Right lung (tissue), 5 donors: ENCODE results near the gene LMAN2. TPM values are rescaled to one million over a fixed set of nuclear protein-coding genes. Genes with fewer than 3 reads are reported as not detected.
"Not testable (repeated sequence)": the region's sequence is repeated elsewhere in the genome, so short reads cannot be mapped to it uniquely, and the experiment has no call there.

ENCODE experiments used
- DNase-seq, 2 donors: peaks; one replicate each; pipeline ENCODE4 v3.0.0-alpha.2; 2013
- polyA plus RNA-seq, 5 donors: library from polyadenylated mRNA; unstranded; fragments of 120-200 nt; gene quantifications; one replicate each; pipeline versions ENCODE4 v1.2.1 to v1.2.3, GENCODE V29; 2013; ENCODE audit warnings: inconsistent platforms in 1 of 5, low replicate concordance in 1 of 5; ENCODE audit not compliant: insufficient read length in 5 of 5, insufficient read depth in 1 of 5

Gene LMAN2
- polyA plus RNA-seq, 5 donors, result 85.2 to 137 (median 105) TPM

DNA sequence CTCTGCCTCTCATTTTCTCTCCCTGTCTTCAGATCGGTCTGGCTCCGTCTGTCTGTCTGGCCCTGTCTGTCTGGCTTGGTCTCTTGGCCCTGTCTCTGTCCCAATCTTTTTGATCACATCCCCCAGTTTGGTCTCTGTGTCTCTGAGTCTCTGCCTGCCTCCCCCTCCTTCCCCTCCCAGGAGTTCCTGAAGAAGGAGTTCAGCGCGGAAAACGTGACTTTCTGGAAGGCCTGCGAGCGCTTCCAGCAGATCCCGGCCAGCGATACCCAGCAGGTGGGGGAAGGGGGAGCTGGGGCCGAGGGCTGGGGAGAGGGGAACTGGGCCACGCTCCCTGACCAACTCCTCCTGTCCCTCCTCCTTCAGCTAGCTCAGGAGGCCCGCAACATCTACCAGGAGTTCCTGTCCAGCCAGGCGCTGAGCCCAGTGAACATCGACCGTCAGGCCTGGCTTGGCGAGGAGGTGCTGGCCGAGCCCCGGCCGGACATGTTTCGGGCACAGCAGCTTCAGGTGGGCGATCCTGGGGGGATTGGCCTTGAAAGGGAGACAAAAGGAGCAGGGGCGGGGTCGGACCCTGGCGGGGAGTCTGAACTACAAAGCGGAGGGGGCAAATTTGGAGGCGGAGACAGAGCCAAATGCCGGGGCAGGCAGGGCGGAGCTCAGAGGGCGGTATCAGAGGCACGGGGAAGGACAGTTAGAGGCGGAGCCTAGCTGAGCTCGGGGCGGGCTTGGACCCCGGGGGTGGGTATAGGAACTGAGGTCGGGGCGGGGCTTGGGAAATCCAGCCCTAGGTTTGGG, 15.3 kb upstream of the LMAN2 start:
- peak; percentile 84 to 87 for DNase-seq

DNA sequence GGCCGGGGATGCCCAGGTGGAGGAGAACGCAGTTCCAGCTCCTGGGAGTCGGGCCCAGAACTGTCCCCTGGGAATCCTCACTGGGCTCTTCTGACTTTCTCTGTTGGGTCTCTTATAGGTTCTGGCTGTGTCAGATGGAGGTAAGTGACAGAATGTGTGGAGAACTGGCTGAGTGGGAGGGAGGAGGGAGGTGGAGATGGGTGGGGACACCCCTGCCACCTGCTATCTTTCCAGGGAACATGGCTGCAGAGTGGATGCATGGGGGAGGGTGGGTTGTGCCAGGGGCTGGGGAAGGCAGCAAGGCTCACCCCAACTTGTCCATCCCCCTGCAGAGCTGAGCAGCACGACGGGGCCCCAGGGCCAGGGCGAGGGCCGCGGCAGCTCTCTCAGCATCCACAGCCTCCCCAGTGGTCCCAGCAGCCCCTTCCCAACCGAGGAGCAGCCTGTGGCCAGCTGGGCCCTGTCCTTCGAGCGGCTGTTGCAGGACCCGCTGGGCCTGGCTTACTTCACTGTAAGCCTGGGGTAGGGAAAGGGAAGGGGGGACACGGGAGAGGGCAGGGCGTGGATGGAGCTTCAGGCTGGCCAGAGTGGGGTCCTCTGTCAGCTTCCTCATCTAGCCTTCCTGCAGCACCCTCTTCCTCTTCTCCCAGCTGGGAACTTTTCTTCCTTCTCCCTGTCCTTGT, 14.5 kb upstream of the LMAN2 start:
- DNase-seq, result no peak

DNA sequence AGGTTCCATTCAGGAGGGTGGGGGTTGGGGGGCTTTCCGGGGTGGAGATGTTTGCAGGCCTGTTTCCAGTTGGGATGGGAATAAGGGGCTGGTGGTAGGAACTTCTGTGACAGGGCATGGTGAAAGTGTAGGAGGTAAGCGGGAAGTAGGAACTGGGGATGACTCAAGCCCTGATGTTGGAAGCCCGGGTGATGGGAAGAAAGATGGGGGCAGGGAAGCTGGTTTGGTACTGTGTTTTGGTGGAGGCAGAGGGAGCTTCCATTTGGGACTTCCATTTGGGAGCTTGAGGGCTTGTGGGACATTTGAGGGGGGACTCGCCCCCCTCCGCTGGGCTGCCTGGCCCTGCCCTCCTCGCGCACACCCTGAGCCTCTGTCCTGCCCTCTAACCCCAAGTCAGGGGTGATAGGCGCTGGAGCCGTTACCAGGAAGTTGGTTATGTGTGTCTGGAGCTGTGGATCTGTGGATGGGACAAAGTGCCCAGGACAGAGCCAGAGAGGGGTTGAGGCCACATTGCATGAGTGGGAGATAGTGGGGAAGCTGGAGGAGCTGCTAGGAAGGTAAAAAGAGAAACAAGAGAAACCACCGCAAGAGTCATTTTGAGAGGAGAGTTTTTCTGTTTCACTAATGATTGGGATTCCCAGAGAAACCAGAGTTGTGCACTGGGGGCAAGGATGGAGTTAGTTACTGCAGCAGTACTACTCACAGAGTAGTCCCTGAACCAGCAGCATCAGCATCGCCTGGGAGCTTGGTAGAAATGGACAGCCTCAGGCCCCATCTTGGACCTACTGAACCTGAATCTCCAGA, 12.9 kb upstream of the LMAN2 start:
- DNase-seq, result no peak

DNA sequence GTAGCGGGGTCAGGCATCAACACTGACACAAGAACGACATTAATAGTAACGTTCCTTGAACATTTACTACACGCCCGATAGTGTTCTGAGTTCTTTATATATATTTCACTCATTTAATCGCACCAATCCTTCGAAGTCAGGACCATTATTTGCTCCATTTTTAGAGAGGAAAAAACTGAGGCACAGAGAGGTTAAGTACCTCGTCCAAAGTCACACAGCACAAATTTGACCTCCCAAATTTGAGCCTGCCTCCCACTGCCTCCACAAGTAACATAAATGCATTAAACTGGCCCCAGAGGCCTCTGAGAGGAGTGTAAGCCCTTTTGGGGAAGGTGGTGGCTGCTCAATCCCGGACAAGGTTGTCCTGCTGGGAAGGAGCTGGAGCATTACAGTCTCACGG, 12.1 kb upstream of the LMAN2 start:
- no peak for DNase-seq

DNA sequence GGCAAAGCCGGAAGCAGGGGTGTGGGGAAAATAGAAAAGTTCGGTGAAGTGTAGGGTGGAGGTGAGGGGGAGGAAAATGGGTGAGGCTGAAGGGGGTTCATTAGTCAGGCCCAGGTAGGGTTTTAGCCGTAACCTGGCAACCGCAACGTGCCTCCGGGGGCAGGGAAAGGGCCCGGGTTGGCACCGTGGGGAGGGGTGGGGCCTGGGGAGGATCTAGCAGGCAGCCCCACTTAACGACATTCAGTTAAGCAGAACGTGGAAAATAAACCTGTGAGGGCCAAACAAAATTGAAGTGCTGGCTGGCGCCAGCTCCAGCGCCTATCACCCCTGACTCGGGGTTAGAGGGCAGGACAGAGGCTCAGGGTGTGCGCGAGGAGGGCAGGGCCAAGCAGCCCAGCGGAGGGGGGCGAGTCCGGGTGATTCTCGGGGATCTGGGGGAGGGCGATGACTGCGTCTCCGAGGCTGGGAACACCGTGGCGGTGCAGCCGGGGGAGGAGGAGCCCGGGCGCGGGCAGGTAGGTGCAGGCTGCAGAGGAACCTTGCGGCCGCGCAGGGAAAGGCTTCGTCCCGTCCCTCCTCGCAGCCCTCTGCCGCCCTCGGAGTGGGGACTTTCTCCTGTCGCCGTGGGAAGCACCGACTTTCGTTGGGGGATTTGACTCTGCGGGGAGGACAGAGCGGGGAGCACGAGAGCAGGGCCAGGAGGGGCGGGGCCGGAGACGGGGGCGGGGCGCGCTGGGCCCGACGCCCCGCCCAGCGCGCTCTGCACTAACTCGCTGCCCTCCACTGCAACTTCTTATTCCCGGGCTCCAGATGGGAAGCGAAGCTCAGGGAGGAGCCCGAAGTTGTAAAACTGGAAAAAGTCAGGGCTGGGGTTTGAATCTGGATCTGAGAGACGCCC, 11.4 kb upstream of the LMAN2 start:
- DNase-seq, result peak; percentile 32 to 47

DNA sequence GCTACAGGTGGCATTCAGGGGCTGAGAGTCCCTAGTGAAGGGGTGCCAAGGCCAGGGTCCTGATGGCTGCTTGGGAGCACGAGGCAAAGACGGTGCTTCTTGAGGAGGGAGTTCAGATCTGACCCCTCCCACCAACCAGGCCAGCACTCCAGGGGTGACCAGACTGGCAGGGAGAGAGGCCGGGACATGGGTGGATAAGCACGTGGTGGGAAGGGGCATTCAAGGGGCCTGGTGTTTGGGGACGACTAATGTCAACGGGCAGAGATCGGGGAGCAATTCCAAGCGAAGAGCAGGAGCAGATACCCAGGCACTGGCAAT, 10.8 kb upstream of the LMAN2 start:
- DNase-seq, result no peak

DNA sequence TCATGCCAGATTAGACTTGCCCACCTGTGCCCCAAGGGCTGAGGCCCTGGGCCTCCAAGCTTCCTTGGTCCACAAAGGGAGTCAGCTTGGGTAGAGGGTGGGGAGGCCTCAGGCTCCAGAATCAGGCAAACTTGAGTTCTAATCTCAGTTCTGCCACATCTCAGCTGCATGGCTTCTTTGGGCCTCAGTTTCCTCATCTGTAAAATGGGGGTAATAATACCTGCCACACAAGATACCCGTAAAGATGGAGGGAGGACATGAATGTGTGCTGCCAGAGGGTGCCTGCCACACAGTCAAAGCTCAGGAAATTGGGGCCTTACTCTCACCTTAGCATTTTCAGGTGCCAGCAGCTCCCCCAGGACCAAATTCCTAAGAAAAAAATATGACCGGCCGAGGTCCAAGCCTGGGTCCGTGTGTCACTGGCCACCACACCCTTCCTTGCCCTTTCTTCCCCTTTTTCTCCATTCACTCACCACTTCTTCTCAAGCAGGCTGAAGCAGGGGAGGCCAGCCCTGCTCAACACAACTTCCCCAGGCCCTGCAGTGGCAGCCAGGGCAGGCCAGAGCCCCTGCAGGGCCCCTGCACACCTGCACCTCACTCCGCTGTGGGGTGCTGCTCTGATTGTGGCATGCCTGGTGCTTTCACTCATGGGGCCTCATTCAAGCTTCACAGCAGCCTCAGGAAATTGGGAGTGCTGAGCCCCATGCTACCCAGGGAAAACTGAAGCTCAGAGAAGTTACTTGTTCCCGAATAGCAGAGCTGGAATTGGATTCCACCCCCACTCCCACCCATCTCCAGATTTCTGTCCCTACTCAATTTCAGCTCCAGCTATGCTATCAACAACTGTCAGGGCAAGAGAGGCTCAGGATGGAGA, 10.2 kb upstream of the LMAN2 start:
- no peak for DNase-seq

DNA sequence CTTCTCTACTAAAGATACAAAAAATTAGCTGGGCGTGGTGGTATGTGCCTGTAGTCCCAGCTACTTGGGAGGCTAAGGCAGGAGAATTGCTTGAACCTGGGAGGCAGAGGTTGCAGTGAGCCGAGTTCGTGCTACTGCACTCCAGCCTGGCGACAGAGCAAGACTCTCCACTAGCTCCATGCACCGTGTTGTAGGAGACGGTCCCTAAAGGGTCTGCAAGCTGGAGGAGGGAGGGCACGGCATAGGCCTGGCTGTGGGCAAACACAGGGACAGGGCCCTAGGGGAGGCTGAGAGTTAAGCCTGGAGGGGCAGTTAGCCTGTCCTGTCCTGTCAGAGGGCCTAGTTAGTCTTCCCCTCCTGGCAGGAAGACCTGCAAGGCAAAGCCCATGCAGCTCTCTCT, 9.3 kb upstream of the LMAN2 start:
- DNase-seq, result not testable (repeated sequence)

DNA sequence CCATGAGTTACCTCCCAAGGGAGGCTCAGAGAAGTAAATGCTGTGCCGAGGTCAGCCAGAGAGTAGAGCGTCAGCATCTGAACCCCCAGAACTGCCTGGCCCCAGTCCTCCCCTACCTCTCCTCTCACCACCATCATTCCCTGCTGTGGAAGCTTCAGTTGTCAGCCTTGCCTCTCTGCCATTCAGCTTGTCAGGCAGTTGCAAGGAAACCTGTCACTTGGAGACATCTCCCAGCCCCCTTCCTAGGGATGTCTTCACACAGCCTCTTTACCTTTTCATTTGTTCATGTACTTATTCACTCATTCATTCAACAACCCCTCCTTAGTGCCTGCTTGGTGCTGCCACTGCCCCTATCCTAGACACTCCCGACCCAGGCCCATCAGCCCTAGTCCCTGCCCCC, 8.4 kb upstream of the LMAN2 start:
- DNase-seq, result no peak

DNA sequence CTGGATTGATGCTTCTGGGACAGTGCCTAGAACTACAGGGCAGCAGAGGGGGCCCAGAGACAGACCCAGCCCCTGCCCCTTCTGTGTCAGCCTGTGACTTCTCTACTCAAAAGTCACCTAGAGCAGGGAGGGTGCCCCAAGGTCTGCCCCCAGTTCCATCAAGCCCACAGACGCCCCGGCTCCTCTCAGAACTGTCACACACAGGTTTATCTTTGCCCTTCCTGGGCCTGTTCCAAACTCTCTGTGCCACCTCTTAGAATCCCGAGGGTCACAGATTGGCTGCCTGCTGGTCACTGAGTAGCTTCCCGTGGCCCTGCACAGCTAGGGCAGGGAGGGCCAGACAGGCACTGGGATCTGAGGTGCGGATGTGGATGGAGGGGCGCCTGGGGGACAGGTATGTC, 8.0 kb upstream of the LMAN2 start:
- DNase-seq, result no peak

DNA sequence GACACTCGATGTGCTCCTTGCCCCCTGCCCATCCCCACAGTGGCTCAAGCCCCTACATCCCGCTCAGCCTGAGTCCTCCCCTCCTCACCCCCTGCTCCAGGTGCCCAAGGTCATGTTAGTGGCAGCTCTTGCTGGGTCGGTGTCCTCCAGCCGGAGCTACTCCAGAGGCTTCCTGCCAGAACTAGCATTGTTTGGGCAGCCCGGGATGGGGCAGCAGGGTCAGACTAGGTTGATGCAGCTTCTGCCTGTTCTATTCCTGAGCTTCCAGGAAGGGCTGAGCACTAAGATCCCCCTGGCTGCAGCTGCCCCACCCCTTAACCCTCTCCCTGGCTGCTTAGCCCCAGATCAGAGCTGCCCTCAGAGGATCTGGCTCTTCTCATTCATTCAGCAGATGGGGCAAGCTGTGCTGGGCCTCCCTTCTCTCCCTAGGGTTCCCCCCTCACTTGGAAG, 6.9 kb upstream of the LMAN2 start:
- DNase-seq, result no peak

DNA sequence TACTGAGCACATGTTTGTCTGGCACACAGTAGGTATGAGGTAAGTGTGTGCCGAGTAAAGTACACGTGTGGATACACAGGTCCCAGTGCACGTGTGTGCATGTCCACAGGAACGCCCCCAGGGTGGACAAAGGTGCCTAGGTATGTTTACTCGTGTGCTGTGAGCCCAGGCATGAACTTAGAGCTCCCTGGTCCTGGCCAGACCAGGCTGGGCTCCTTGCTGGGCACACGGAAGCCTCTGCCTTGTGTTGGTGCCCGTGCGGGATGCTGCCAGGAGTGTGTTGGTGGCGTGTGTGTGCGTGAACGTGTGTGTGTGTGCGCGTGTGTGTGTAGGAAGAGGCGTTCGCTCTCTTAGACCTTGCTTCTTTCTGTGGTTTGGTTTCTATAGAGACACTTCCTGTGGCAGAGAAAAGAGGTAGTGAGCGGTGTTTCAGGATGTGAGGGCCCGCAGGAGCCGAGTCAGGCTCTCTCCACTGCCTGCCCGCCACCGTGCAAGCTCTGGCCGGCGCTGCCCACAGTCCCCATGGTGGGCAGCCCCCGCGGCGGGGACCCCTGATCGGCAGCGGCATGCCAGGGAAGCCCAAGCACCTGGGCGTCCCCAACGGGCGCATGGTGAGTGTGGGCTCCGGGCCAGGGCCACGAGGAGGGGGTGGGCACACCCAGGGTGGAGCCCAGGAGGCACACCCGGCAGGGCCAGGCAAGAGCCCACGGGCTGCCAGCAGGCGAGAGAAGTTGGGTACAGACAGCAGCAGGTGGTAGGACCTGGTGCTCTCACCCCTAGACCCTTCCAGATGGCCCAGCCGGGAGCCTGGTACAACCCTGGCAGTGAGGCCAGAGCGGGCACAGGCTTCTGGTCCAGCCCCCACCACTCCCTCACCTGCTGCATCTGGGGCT, 6.2 kb upstream of the LMAN2 start, which contains the start of gene RGS14:
Gene RGS14 (plus strand): TSS at position 466 of the 893 bp plus-strand sequence. CDS start 101 bp downstream, at position 567.
- peak in 1 of 2 donors; percentile 27 for DNase-seq

DNA sequence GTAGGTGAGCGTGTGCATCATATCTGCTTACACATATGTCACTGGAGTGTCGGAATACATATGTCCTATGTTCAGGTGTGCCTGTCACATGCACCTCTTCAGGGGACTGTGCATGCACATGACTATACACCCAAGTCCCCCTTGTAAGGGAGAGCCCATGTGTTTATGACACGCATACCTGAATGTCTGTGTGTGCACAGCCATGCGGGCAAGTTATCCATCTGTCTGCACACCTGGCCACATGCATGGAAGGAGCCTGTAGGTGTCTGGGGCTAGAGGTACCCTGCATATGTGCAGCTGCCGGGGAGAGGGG, 5.6 kb upstream of the LMAN2 start:
- no peak for DNase-seq

DNA sequence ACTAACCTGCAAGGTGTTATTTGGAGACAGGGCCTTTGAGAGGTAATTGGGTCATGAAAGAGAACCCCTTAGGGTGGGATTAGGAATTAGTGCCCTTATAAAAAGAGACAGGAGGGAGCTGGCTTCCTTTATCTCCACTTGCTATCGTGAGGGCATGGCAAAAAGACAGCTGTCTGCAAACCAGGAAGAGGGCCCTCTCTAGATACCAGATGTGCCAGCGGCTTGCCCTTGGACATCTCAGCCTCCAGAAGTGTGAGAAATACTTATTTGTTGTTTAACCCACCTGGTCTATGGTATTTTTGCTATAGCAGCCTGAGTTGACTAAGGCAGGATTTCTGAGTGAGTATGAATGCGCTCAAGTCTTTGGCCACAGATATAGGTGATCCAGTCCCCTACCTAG, 5.3 kb upstream of the LMAN2 start:
- DNase-seq, result no peak

DNA sequence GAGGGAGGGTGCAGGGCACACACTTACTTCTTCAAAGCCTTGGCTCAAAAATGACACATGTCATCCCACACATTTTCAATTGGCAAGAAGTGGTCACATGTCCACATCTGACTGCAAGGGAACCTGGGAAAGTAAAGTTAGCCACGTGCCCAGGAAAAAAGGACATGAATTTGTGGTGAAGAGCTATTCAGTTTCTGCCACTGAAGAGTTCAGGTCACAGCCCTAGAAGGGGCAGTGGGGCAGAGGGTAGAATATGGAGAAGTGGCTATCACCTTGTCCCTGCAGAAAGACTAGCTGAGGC, 4.3 kb upstream of the LMAN2 start:
- no peak for DNase-seq

DNA sequence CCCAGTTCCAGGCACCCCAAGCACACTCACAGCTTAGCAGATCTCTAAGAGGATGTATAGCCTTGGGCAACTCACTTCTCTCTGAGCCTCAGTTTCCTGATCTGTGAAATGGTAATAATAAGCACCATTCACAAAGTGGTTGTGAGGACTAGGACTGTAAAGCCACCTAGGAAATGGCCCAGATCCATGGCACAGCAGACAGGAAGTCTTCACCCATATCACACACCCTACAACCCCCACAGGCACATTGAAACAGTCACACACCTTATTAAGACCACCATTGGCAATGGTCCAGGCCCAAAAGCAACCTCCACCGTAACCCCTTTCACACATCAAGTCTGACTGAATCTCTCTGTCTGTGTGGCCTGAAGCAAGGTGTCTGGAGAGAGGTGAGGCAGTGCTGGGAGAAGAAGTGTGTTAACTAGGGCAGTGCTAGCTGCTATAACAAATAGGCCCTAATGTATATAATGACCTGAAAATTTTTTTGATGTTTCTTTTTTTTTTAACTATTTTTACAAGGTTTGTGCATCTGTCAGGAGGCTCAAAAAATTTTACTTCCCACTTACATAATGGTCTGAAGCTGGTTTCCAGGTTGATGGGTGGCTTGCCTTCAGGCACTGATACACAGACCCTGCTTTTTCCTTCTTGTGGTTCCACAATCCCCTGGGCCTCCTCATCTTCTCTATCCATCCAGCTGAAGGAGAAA, 3.8 kb upstream of the LMAN2 start:
- DNase-seq, result no peak

DNA sequence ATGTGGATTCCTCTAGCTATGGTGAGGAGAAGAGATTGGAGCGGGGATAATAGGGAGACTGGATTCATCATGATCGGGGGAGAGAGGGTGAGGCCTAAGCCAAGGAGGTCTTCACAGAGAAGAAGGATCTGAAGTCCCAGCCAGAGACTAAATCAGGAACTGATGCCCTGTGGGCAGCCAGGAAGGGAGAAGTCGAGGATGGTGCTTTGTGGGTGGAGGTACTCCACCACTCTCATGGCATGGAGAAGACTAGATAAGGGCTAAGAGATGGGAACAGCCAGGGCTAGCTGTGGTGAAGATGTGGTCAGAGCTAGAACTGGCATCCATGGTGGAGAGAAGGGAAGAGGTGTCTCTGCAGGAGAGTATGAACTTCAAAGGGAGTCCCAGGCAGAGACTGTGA, 3.2 kb upstream of the LMAN2 start:
- no peak for DNase-seq

DNA sequence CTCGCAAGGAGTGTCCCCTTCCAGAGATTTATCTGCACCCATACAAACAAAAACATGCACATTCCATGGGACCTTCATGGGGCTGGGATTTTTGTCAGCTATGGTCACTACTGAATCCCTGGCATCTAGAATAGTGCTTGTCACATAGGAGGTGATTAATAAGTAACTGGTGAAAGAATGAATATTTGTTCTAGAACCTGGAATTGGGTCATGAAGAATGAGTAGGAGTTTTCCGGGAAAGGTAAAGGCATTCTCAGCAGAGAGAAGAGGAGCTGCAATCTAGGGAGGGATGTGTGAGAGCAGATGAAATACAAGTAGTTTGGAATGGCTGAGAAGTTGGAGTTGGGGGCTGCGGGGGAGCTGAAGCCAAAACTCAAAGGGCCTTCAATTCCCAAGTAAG, 2.8 kb upstream of the LMAN2 start:
- DNase-seq, result no peak

DNA sequence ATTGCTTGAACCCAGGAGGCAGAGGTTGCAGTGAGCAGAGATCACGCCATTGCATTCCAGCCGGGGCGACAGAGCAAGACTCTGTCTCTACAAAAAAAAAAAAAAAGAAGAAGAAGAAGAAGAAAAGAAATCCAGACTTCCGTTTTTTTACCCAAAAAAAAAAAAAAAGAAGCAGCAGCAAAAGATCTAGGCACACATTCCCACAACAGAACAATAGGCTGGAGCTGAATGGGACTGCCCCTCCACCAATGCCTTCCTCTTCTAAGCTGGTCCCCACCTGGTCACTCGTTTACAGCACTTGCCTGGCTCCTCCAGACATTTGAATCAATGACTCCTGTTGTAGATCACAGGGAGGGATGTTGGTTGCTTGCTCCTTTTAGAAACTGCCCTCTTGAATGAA, 1.6 kb upstream of the LMAN2 start:
- no peak for DNase-seq
